H1 (cell line): ENCODE data around the gene TRHDE. TPM values are rescaled to one million over a fixed set of nuclear protein-coding genes. Genes with fewer than 3 reads are reported as not detected.

ENCODE experiments used
- CTCF ChIA-PET: fragments of 300-600 bp; sonication (Branson Sonifier 250); formaldehyde crosslinking; loops from one replicate; lab custom pipeline; 2021; ENCODE audit not compliant: partially characterized antibody; lab: Charles Lee
- POLR2A ChIA-PET: fragments of 300-600 bp; sonication (Branson Sonifier 250); formaldehyde crosslinking; loops from one replicate; lab custom pipeline; 2021; ENCODE audit warnings: inconsistent platforms; ENCODE audit not compliant: partially characterized antibody; lab: Charles Lee
- DNase-seq, 2 experiments: peaks; one replicate each; pipeline versions ENCODE4 v3.0.0 to v3.0.0-alpha.2; 2010 to 2022; ENCODE audit warnings: low spot score in 2 of 2, low read depth in 1 of 2, mixed read lengths in 1 of 2
- FAIRE-seq: peaks from 2 replicates; lab custom pipeline; 2011; peaks lifted over from hg19 to GRCh38; lab: Jason Lieb, UNC
- H2AFZ ChIP-seq: 2 replicates; pipeline ENCODE4 v1.8.1; 2012; ENCODE audit warnings: low read length, inconsistent platforms
- H2AK5ac ChIP-seq: 2 replicates; pipeline ENCODE4 v1.6.1; 2013; ENCODE audit warnings: low read depth, low read length
- H2BK120ac ChIP-seq: replicated peaks from 2 replicates; pipeline ENCODE3; 2013; ENCODE audit warnings: low read depth, low read length, inconsistent platforms
- H2BK12ac ChIP-seq: 2 replicates; pipeline ENCODE4 v1.6.1; 2013; ENCODE audit warnings: low read depth, low read length
- H2BK15ac ChIP-seq: 2 replicates; pipeline ENCODE4 v1.6.1; 2013; ENCODE audit warnings: low read length
- H2BK20ac ChIP-seq: 2 replicates; pipeline ENCODE4 v1.6.1; 2013; ENCODE audit warnings: low read length
- H2BK5ac ChIP-seq: 2 replicates; pipeline ENCODE4 v1.6.1; 2013; ENCODE audit warnings: low read depth, low read length
- H3K14ac ChIP-seq: 2 replicates; pipeline ENCODE4 v1.6.1; 2013; ENCODE audit warnings: inconsistent platforms; ENCODE audit not compliant: insufficient read length
- H3K18ac ChIP-seq: 2 replicates; pipeline ENCODE4 v1.6.1; 2013; ENCODE audit warnings: low read length; ENCODE audit errors: extremely low read depth
- H3K23ac ChIP-seq: 2 replicates; pipeline ENCODE4 v1.6.1; 2013; ENCODE audit warnings: inconsistent platforms; ENCODE audit not compliant: insufficient read length
- H3K23me2 ChIP-seq: 2 replicates; pipeline ENCODE4 v1.6.1; 2013; ENCODE audit warnings: low read depth, low read length
- H3K27ac ChIP-seq: 2 replicates; pipeline ENCODE4 v1.6.1; 2011; ENCODE audit warnings: low read depth, low read length, inconsistent platforms
- H3K27me3 ChIP-seq, 4 experiments: replicated peaks in 1 of 4; 1 replicate in 1 of 4; 2 replicates in 3 of 4; pipeline versions ENCODE4 v1.6.1 to v1.8.1; 2011 to 2013; ENCODE audit warnings: low read length in 3 of 4, mild to moderate bottlenecking in 3 of 4, inconsistent platforms in 2 of 4, mixed read lengths in 2 of 4, moderate library complexity in 1 of 4; ENCODE audit not compliant: control insufficient read depth in 3 of 4, insufficient read depth in 3 of 4; ENCODE audit errors: extremely low read depth in 1 of 4
- H3K36me3 ChIP-seq, 4 experiments: 2 replicates each; pipeline versions ENCODE4 v1.6.1 to v1.8.1; 2011 to 2013; ENCODE audit warnings: mild to moderate bottlenecking in 4 of 4, low read length in 3 of 4, moderate library complexity in 2 of 4, control low read depth in 1 of 4, inconsistent platforms in 1 of 4; ENCODE audit not compliant: insufficient read depth in 4 of 4, control insufficient read depth in 2 of 4
- H3K4ac ChIP-seq: replicated peaks from 2 replicates; pipeline ENCODE3; 2013; ENCODE audit warnings: low read length, low read depth, mixed read lengths, inconsistent platforms; ENCODE audit not compliant: insufficient read length
- H3K4me1 ChIP-seq, 4 experiments: replicated peaks in 1 of 4; 1 replicate in 1 of 4; 2 replicates in 3 of 4; pipeline versions ENCODE4 v1.6.1 to v1.8.1; 2011 to 2013; ENCODE audit warnings: low read length in 3 of 4, inconsistent platforms in 2 of 4, mixed read lengths in 1 of 4; ENCODE audit not compliant: insufficient read depth in 4 of 4, control insufficient read depth in 3 of 4
- H3K4me2 ChIP-seq, 2 experiments: 2 replicates each; pipeline versions ENCODE4 v1.6.1 to v1.8.1; 2011 to 2013; ENCODE audit warnings: low read depth in 2 of 2, low read length in 2 of 2, control low read depth in 1 of 2, inconsistent platforms in 1 of 2, mild to moderate bottlenecking in 1 of 2; ENCODE audit not compliant: insufficient read depth in 1 of 2
- H3K4me3 ChIP-seq, 4 experiments: fragments of 200-600, 300-600 bp in 1 of 4; sonication (generic), shearing (Covaris generic), sonication (Bioruptor Twin) in 1 of 4; 2 replicates each; pipeline versions ENCODE4 v1.5.1 to v1.8.1; 2011 to 2016; ENCODE audit warnings: low read length in 4 of 4, low read depth in 3 of 4, control low read depth in 2 of 4, inconsistent platforms in 2 of 4, mild to moderate bottlenecking in 2 of 4, mixed read lengths in 1 of 4, moderate library complexity in 1 of 4; ENCODE audit not compliant: insufficient read depth in 2 of 4; ENCODE audit errors: extremely low read depth in 1 of 4
- H3K56ac ChIP-seq: replicated peaks from 2 replicates; pipeline ENCODE3; 2013; ENCODE audit warnings: low read depth, mild to moderate bottlenecking, mixed read lengths, low read length, inconsistent platforms; ENCODE audit not compliant: insufficient read length
- H3K79me1 ChIP-seq: 2 replicates; pipeline ENCODE4 v1.6.1; 2013; ENCODE audit warnings: low read depth, low read length, control low read depth
- H3K79me2 ChIP-seq, 2 experiments: 2 replicates each; pipeline versions ENCODE4 v1.6.1 to v1.8.1; 2012 to 2013; ENCODE audit warnings: low read length in 2 of 2, mild to moderate bottlenecking in 2 of 2, inconsistent platforms in 1 of 2; ENCODE audit not compliant: insufficient read depth in 2 of 2, control insufficient read depth in 1 of 2
- H3K9ac ChIP-seq, 4 experiments: replicated peaks in 1 of 4; 1 replicate in 1 of 4; 2 replicates in 3 of 4; pipeline versions ENCODE4 v1.6.1 to v1.8.1; 2011 to 2013; ENCODE audit warnings: low read depth in 3 of 4, low read length in 3 of 4, control low read depth in 2 of 4, mild to moderate bottlenecking in 2 of 4, moderate library complexity in 2 of 4, inconsistent platforms in 1 of 4; ENCODE audit errors: extremely low read depth in 1 of 4
- H3K9me3 ChIP-seq, 2 experiments: 2 replicates each; pipeline versions ENCODE4 v1.6.1 to v1.8.1; 2012 to 2013; ENCODE audit warnings: mild to moderate bottlenecking in 2 of 2, moderate library complexity in 2 of 2, control low read depth in 1 of 2, inconsistent platforms in 1 of 2, low read depth in 1 of 2, low read length in 1 of 2, mixed read lengths in 1 of 2; ENCODE audit not compliant: insufficient read depth in 2 of 2
- H4K20me1 ChIP-seq, 2 experiments: replicated peaks in 1 of 2; 2 replicates each; pipeline versions ENCODE3 to v1.8.1; 2011 to 2013; ENCODE audit warnings: inconsistent platforms in 2 of 2, low read length in 2 of 2, mild to moderate bottlenecking in 1 of 2; ENCODE audit not compliant: insufficient read depth in 2 of 2, control insufficient read depth in 1 of 2
- H4K5ac ChIP-seq: 2 replicates; pipeline ENCODE4 v1.6.1; 2013; ENCODE audit warnings: low read length, low read depth, mixed read lengths, inconsistent platforms; ENCODE audit not compliant: insufficient read length
- H4K8ac ChIP-seq: 2 replicates; pipeline ENCODE4 v1.8.0; 2013; ENCODE audit warnings: mild to moderate bottlenecking, moderate library complexity, low read length, inconsistent platforms; ENCODE audit not compliant: insufficient read depth; ENCODE audit errors: extremely low read depth
- H4K91ac ChIP-seq: replicated peaks from 2 replicates; pipeline ENCODE3; 2013; ENCODE audit warnings: low read length, mixed read lengths, inconsistent platforms; ENCODE audit not compliant: insufficient read length
- ASH2L ChIP-seq: fragments of 200-600, 300-600 bp; sonication (generic); IDR thresholded peaks from one replicate; pipeline ENCODE4 v1.7.1; 2017; ENCODE audit warnings: low read length
- BACH1 ChIP-seq: IDR thresholded peaks from 2 replicates; pipeline ENCODE4 v1.6.1; 2012; ENCODE audit warnings: low read length, improper control_type of control experiment
- BCL11A ChIP-seq, 2 experiments: IDR thresholded peaks; one replicate each; pipeline ENCODE4 v1.6.1; 2011; ENCODE audit warnings: low read depth in 2 of 2, low read length in 2 of 2, mild to moderate bottlenecking in 2 of 2
- CEBPB ChIP-seq: IDR thresholded peaks from 2 replicates; pipeline ENCODE4 v1.6.1; 2012; ENCODE audit warnings: low read depth, low read length
- CREB1 ChIP-seq: IDR thresholded peaks from 2 replicates; pipeline ENCODE4 v1.6.1; 2012; ENCODE audit warnings: inconsistent platforms
- HDAC2 ChIP-seq, 2 experiments: fragments of 300-600 bp in 1 of 2; sonication (generic) in 1 of 2; IDR thresholded peaks; 2 replicates each; pipeline ENCODE4 v1.6.1; 2011 to 2012; ENCODE audit warnings: low read depth in 2 of 2, low read length in 2 of 2, mild to moderate bottlenecking in 2 of 2, moderate library complexity in 2 of 2, borderline replicate concordance in 1 of 2, inconsistent platforms in 1 of 2
- JUND ChIP-seq: IDR thresholded peaks from 2 replicates; pipeline ENCODE4 v1.6.1; 2011; ENCODE audit warnings: mild to moderate bottlenecking, improper control_type of control experiment, low read length
- KDM5A ChIP-seq: fragments of 200-600 bp; IDR thresholded peaks from 2 replicates; pipeline ENCODE4 v1.7.1; 2012; ENCODE audit warnings: mild to moderate bottlenecking, low read length, inconsistent platforms, mixed read lengths
- PHF8 ChIP-seq: fragments of 200-600 bp; sonication (generic); conservative IDR thresholded peaks from 2 replicates; pipeline ENCODE4 v1.7.1; 2012; ENCODE audit warnings: low read depth, mild to moderate bottlenecking, inconsistent platforms, low read length, moderate library complexity
- POLR2A ChIP-seq, 2 experiments: IDR thresholded peaks; 1 replicate in 1 of 2; 2 replicates in 1 of 2; pipeline ENCODE4 v1.6.1; 2011; ENCODE audit warnings: low read depth in 2 of 2, low read length in 2 of 2, mild to moderate bottlenecking in 2 of 2; ENCODE audit errors: control extremely low read depth in 1 of 2
- RFX5 ChIP-seq: IDR thresholded peaks from 2 replicates; pipeline ENCODE4 v1.6.1; 2011; ENCODE audit warnings: low read depth, low read length, improper control_type of control experiment, borderline replicate concordance
- RXRA ChIP-seq: IDR thresholded peaks from 2 replicates; pipeline ENCODE4 v1.6.1; 2011; ENCODE audit warnings: low read depth, mild to moderate bottlenecking, low read length, moderate library complexity; ENCODE audit not compliant: insufficient read depth
- SAP30 ChIP-seq: fragments of 300-600 bp; sonication (generic); IDR thresholded peaks from 2 replicates; pipeline ENCODE4 v1.7.1; 2012; ENCODE audit warnings: low read length, moderate library complexity, mild to moderate bottlenecking, inconsistent platforms; ENCODE audit not compliant: insufficient read depth, insufficient replicate concordance
- SIX5 ChIP-seq: IDR thresholded peaks from 2 replicates; pipeline ENCODE4 v1.6.1; 2011; ENCODE audit warnings: mild to moderate bottlenecking, low read depth, low read length
- SUZ12 ChIP-seq: fragments of 200-600 bp; sonication (generic); IDR thresholded peaks from 2 replicates; pipeline ENCODE4 v1.6.1; 2012; ENCODE audit warnings: mild to moderate bottlenecking, inconsistent platforms, low read length, moderate library complexity, mixed read lengths
- WGBS, 2 experiments: shearing (Covaris generic) in 1 of 2; methylation state at CpG; one replicate each; pipeline versions ENCODE4 v1.1.6 to v1.1.7; 2013 to 2015; ENCODE audit warnings: low lambda C conversion rate in 2 of 2, mixed read lengths in 2 of 2, inconsistent platforms in 1 of 2, low coverage in 1 of 2, missing lambda C conversion rate in 1 of 2; ENCODE audit not compliant: insufficient replicate concordance in 2 of 2, insufficient coverage in 1 of 2, insufficient read length in 1 of 2; ENCODE audit errors: extremely low coverage in 1 of 2, missing lambda C conversion rate in 1 of 2; 5-methylcytosine and 5-hydroxymethylcytosine counted together
- polyA plus RNA-seq, 7 experiments: library from polyadenylated mRNA; depleted of rRNA in 3 of 7; stranded (reverse) in 5 of 7; unstranded in 2 of 7; fragments of >200 nt in 5 of 7; fragments of 200-250 nt in 2 of 7; gene quantifications; 1 replicate in 5 of 7; 2 replicates in 1 of 7; 4 replicates in 1 of 7; pipeline versions ENCODE4 v1.2.1 to v1.2.3, GENCODE V29; 2011 to 2013; ENCODE audit warnings: missing spikeins in 2 of 7, mixed read lengths in 2 of 7
- total RNA-seq: library from RNA; stranded (reverse); fragmentation: NEBNext Ultra II Directional; extraction: Animal tissue kit (Norgen Biotek cat#: 25700); gene quantifications from 2 replicates; pipeline ENCODE4 v1.2.1, GENCODE V29; 2021

Gene TRHDE
- total and polyA plus RNA-seq, 2 of the 8 experiments (the other 6 are each of a cell fraction or from before 2014, with no cell fraction given) = 1.3 to 5.0 TPM

- Histone ChIP-seq H3K56ac (no peak overlapping the region), H3K4me1 (peaks cover 0 to 6% (median 0%) of the 10 kb centered on the region in 4 experiments; a peak in 1 of 7 replicates), H2BK120ac (no peak overlapping the region), H3K9me3 (no peaks in the 10 kb centered on the region), H2BK20ac (no peak overlapping the region), H3K4ac (no peak overlapping the region), H3K36me3 (no peaks in the 10 kb centered on the region), H2AK5ac (no peak overlapping the region), H3K14ac (no peak overlapping the region), H3K79me1 (no peaks in the 10 kb centered on the region), H3K27ac (no peak overlapping the region), H3K4me2 (no peak overlapping the region), H3K18ac (no peak overlapping the region), H2AFZ (no peak overlapping the region; the same call in 1 of the 2 replicates), H2BK15ac (no peak overlapping the region), H4K91ac (no peak overlapping the region), H4K20me1 (no peaks in the 10 kb centered on the region), H2BK5ac (no peak overlapping the region), H2BK12ac (no peak overlapping the region), H3K79me2 (no peaks in the 10 kb centered on the region), H4K8ac (no peak overlapping the region), H3K23ac (no peak overlapping the region), H3K4me3 (no peak overlapping the region), H3K9ac (no peak overlapping the region), H4K5ac (no peak overlapping the region), H3K27me3 (no peaks in the 10 kb centered on the region), H3K23me2 (no peaks in the 10 kb centered on the region)
- DNase-seq (no peak), FAIRE-seq (no peak)
- WGBS, 2 experiments = 76% methylated on average over 2 of the region's 2 CpGs; no CpG with 5 or more reads in 1 of the 2 experiments
- POLR2A ChIA-PET = no interaction called here
- CTCF ChIA-PET = no interaction called here
- TF ChIP-seq RXRA (no peak), RFX5 (no peak), CREB1 (no peak), SIX5 (no peak), KDM5A (no peak), BCL11A (IDR thresholded peaks at IDR 0.05; ENCODE audit: low read depth in 2 of 2, low read length in 2 of 2) (no peak), SAP30 (no peak), ASH2L (no peak), HDAC2 (IDR thresholded peaks at IDR 0.05; ENCODE audit: borderline replicate concordance in 1 of 2, low read depth in 2 of 2, low read length in 2 of 2) (no peak), BACH1 (no peak), PHF8 (no peak), JUND (no peak), SUZ12 (no peak), POLR2A (IDR thresholded peaks at IDR 0.05; ENCODE audit: control extremely low read depth in 1 of 2, low read depth in 2 of 2, low read length in 2 of 2) (no peak), CEBPB (no peak)
Observed at GRCh38 chr12:72543777-72544467, 271.8 kb downstream of the TRHDE start.
